ENCODE measurements around the gene CKLF.

DNA sequence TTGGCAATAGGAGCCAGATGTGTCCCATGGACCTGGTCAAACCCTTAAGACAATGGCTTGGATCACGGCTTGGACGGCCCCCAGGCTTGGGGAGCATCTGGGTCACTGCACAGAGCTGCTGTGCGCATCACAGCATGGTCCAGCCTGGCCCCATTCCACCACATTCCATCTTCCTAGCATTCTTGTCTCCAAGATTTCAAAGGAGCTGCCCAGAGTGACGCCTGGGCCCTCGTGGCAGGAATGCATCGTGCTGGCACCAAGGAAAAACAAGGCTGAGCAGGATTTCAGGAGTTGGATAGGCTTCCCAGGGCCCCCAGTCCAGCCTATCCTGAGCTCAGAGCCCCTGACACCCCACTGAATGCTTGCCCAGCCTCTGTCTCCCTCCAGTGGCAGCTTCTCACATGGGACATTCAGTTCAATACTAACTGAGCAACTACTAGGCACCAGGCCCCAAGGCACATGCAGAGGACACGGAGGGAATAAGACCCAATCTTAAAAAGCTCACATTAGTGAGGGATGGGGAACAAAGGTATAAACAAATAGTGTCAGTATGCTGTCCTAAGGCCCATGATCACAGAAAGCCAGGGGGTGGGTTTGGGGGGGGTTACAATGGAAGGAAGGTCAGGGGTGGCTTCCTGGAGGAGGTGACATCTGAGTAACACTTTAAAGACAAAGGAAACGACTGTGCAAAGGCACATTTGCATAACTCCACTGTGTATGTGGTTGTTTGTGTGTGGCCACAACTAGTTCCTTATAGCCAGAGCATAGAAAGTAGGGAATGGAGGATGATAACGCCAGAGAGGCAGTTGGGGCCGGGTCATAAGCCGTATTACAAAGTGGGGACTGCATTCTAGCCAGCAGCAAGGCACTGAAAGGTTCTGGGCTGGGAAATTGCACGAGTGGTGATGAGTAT is 36.5 kb upstream of the CKLF start:
- no peak for TF ChIP-seq SPI1 (IDR thresholded peaks at IDR 0.05; ENCODE audit: low read depth, low read length)
- no peak for TF ChIP-seq POLR2A (IDR thresholded peaks at IDR 0.05; ENCODE audit: low read depth, low read length)
- TF ChIP-seq POU2F2 (IDR thresholded peaks at IDR 0.05; ENCODE audit: low read depth, low read length) = peak; percentile 75; the same call in 1 of the 2 replicates
- TF ChIP-seq TAF1 (IDR thresholded peaks at IDR 0.05; ENCODE audit: low read depth, low read length) = no peak
